HEK293 (cell line): ENCODE results near the gene HMCN2.

Source experiments
- CTCF ChIA-PET: fragments of 350-600 bp; formaldehyde crosslinking; extraction: SDS; loops from one replicate; lab custom pipeline; 2021; ENCODE audit warnings: antibody characterized with exemption; lab: Yijun Ruan, JAX
- POLR2A ChIA-PET: fragments of 300-600 bp; formaldehyde crosslinking; extraction: SDS; loops from one replicate; lab custom pipeline; 2020; ENCODE audit warnings: antibody characterized with exemption, inconsistent platforms; lab: Yijun Ruan, JAX
- H3K27ac ChIP-seq: fragments of 200-500 bp; sonication (Bioruptor generic); 2 replicates; pipeline ENCODE4 v1.5.1; 2014; ENCODE audit warnings: low read depth, low read length, control low read depth, inconsistent platforms; ENCODE audit errors: extremely low read depth
- H3K36me3 ChIP-seq, 2 experiments: fragments of 200-500 bp in 1 of 2; sonication (Bioruptor generic) in 1 of 2; 1 replicate in 1 of 2; 2 replicates in 1 of 2; pipeline ENCODE4 v1.5.1; 2014 to 2017; ENCODE audit warnings: inconsistent platforms in 2 of 2, low read length in 2 of 2; ENCODE audit not compliant: control insufficient read depth in 2 of 2, insufficient read depth in 1 of 2
- H3K4me1 ChIP-seq: fragments of 200-500 bp; sonication (Bioruptor generic); 2 replicates; pipeline ENCODE4 v1.5.1; 2014; ENCODE audit warnings: mild to moderate bottlenecking, low read length, inconsistent platforms; ENCODE audit not compliant: control insufficient read depth, insufficient read depth
- H3K4me3 ChIP-seq: 2 replicates; pipeline ENCODE4 v1.5.1; 2011; ENCODE audit warnings: low read depth, mild to moderate bottlenecking, control low read depth, low read length, moderate library complexity
- H3K9me3 ChIP-seq: fragments of 200-500 bp; sonication (Bioruptor generic); 2 replicates; pipeline ENCODE4 v1.5.1; 2014; ENCODE audit warnings: low read depth, low read length, inconsistent platforms; ENCODE audit not compliant: control insufficient read depth, insufficient read depth
- ATF2 ChIP-seq: fragments of 450-650 bp; formaldehyde crosslinking; IDR thresholded peaks from 2 replicates; pipeline ENCODE4 v1.5.1; 2016; ENCODE audit warnings: missing biosample characterization, missing genetic modification characterization, low read depth
- EGR2 ChIP-seq: fragments of 450-650 bp; formaldehyde crosslinking; IDR thresholded peaks from 2 replicates; pipeline ENCODE4 v1.5.1; 2016; ENCODE audit warnings: low read depth, missing biosample characterization, missing genetic modification characterization
- GFI1B ChIP-seq: fragments of 450-650 bp; formaldehyde crosslinking; IDR thresholded peaks from 2 replicates; pipeline ENCODE4 v1.5.1; 2016; ENCODE audit warnings: missing biosample characterization, missing genetic modification characterization
- KLF7 ChIP-seq: fragments of 450-650 bp; formaldehyde crosslinking; IDR thresholded peaks from 2 replicates; pipeline ENCODE4 v1.5.1; 2016; ENCODE audit warnings: missing biosample characterization, missing genetic modification characterization, borderline replicate concordance
- KLF8 ChIP-seq: fragments of 450-650 bp; formaldehyde crosslinking; IDR thresholded peaks from 2 replicates; pipeline ENCODE4 v1.5.1; 2016; ENCODE audit warnings: missing biosample characterization, missing genetic modification characterization
- REST ChIP-seq: fragments of 450-650 bp; formaldehyde crosslinking; IDR thresholded peaks from 2 replicates; pipeline ENCODE4 v1.5.1; 2016; ENCODE audit warnings: missing biosample characterization, missing genetic modification characterization
- ZNF121 ChIP-seq: fragments of 450-650 bp; formaldehyde crosslinking; IDR thresholded peaks from 2 replicates; pipeline ENCODE4 v1.5.1; 2016; ENCODE audit warnings: missing biosample characterization, missing genetic modification characterization
- ZNF133 ChIP-seq: fragments of 450-650 bp; formaldehyde crosslinking; IDR thresholded peaks from 2 replicates; pipeline ENCODE4 v1.5.1; 2016; ENCODE audit warnings: missing biosample characterization, missing genetic modification characterization
- ZNF155 ChIP-seq: fragments of 450-650 bp; formaldehyde crosslinking; IDR thresholded peaks from 2 replicates; pipeline ENCODE4 v1.5.1; 2016; ENCODE audit warnings: missing biosample characterization, missing genetic modification characterization
- ZNF274 ChIP-seq, 2 experiments: fragments of 200-500 bp in 1 of 2; fragments of 450-650 bp in 1 of 2; sonication (Bioruptor generic) in 1 of 2; formaldehyde crosslinking in 1 of 2; IDR thresholded peaks; 2 replicates each; pipeline versions ENCODE4 v1.5.1 to v1.6.1; 2014 to 2016; ENCODE audit warnings: borderline replicate concordance in 1 of 2, inconsistent platforms in 1 of 2, low read length in 1 of 2, missing biosample characterization in 1 of 2, missing genetic modification characterization in 1 of 2
- ZNF398 ChIP-seq: fragments of 450-650 bp; formaldehyde crosslinking; IDR thresholded peaks from 2 replicates; pipeline ENCODE4 v1.5.1; 2017; ENCODE audit warnings: missing biosample characterization, missing genetic modification characterization
- ZNF416 ChIP-seq: fragments of 450-650 bp; formaldehyde crosslinking; IDR thresholded peaks from 2 replicates; pipeline ENCODE4 v1.5.1; 2016; ENCODE audit warnings: missing biosample characterization, missing genetic modification characterization
- ZNF521 ChIP-seq: fragments of 450-650 bp; formaldehyde crosslinking; IDR thresholded peaks from 2 replicates; pipeline ENCODE4 v1.5.1; 2017; ENCODE audit warnings: missing biosample characterization, mild to moderate bottlenecking, missing genetic modification characterization
- ZNF530 ChIP-seq: fragments of 450-650 bp; formaldehyde crosslinking; IDR thresholded peaks from 2 replicates; pipeline ENCODE4 v1.5.1; 2016; ENCODE audit warnings: low read depth, missing biosample characterization, missing genetic modification characterization
- ZNF624 ChIP-seq: fragments of 450-650 bp; formaldehyde crosslinking; IDR thresholded peaks from 2 replicates; pipeline ENCODE4 v1.5.1; 2017; ENCODE audit warnings: missing biosample characterization, missing genetic modification characterization
- ZNF677 ChIP-seq: fragments of 450-650 bp; IDR thresholded peaks from 2 replicates; pipeline ENCODE4 v1.5.0; 2018; ENCODE audit warnings: missing biosample characterization, mild to moderate bottlenecking, missing genetic modification characterization, moderate library complexity
- ZXDB ChIP-seq: fragments of 450-650 bp; formaldehyde crosslinking; IDR thresholded peaks from 2 replicates; pipeline ENCODE4 v1.5.1; 2016; ENCODE audit warnings: missing biosample characterization, missing genetic modification characterization
- TF ChIP-seq, protein P1 (sequence below): fragments of 450-650 bp; formaldehyde crosslinking; IDR thresholded peaks from 2 replicates; pipeline ENCODE4 v1.5.1; 2016; ENCODE audit warnings: missing biosample characterization, missing genetic modification characterization
- TF ChIP-seq, protein P2 (sequence below): fragments of 450-650 bp; formaldehyde crosslinking; IDR thresholded peaks from 2 replicates; pipeline ENCODE4 v1.5.1; 2016; ENCODE audit warnings: missing biosample characterization, missing genetic modification characterization

HMCN2 gene

GRCh38 chr9:130461218-130461630 is 195.7 kb downstream of the HMCN2 start:
- no peaks in the 10 kb centered on the region for H3K4me1 ChIP-seq
- POLR2A ChIA-PET, result interaction anchor here (0.6 to 1.4 kb wide), 3 partner anchors 222 to 245 kb away, joined by 3 to 8 read pairs (median 4); no protein-coding TSS in a partner anchor
- CTCF ChIA-PET, result interaction anchor here (0.6 to 15.5 kb wide), 30 partner anchors 13 to 480 kb away, joined by 3 to 305 read pairs (median 4); partner anchors contain the start of gene EXOSC2
- H3K27ac ChIP-seq, result no peak overlapping the region
- no peak overlapping the region for H3K4me3 ChIP-seq
- H3K36me3 ChIP-seq, result peaks cover 0 to 7% of the 10 kb centered on the region in 2 experiments; a peak in 1 of 3 replicates
- H3K9me3 ChIP-seq, result no peaks in the 10 kb centered on the region
- no peak for TF ChIP-seq ZNF677 (tag by site-specific recombination)
- no peak for TF ChIP-seq GFI1B (tag by site-specific recombination)
- TF ChIP-seq KLF8 (tag by site-specific recombination), result peak; percentile 43; the same call in 1 of the 2 replicates
- TF ChIP-seq, protein P1, sequence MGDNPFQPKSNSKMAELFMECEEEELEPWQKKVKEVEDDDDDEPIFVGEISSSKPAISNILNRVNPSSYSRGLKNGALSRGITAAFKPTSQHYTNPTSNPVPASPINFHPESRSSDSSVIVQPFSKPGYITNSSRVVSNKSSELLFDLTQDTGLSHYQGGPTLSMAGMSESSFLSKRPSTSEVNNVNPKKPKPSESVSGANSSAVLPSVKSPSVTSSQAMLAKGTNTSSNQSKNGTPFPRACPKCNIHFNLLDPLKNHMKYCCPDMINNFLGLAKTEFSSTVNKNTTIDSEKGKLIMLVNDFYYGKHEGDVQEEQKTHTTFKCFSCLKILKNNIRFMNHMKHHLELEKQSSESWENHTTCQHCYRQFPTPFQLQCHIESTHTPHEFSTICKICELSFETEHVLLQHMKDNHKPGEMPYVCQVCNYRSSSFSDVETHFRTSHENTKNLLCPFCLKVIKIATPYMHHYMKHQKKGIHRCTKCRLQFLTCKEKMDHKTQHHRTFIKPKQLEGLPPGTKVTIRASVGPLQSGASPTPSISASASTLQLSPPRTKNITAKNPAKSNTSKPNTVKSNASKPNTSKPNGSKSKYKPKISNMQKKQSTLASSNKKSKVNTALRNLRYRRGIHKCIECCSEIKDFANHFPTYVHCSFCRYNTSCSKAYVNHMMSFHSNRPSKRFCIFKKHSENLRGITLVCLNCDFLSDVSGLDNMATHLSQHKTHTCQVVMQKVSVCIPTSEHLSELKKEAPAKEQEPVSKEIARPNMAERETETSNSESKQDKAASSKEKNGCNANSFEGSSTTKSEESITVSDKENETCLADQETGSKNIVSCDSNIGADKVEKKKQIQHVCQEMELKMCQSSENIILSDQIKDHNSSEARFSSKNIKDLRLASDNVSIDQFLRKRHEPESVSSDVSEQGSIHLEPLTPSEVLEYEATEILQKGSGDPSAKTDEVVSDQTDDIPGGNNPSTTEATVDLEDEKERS, result no peak
- TF ChIP-seq ATF2, result no peak
- TF ChIP-seq ZNF530, result no peak
- TF ChIP-seq, protein P2, sequence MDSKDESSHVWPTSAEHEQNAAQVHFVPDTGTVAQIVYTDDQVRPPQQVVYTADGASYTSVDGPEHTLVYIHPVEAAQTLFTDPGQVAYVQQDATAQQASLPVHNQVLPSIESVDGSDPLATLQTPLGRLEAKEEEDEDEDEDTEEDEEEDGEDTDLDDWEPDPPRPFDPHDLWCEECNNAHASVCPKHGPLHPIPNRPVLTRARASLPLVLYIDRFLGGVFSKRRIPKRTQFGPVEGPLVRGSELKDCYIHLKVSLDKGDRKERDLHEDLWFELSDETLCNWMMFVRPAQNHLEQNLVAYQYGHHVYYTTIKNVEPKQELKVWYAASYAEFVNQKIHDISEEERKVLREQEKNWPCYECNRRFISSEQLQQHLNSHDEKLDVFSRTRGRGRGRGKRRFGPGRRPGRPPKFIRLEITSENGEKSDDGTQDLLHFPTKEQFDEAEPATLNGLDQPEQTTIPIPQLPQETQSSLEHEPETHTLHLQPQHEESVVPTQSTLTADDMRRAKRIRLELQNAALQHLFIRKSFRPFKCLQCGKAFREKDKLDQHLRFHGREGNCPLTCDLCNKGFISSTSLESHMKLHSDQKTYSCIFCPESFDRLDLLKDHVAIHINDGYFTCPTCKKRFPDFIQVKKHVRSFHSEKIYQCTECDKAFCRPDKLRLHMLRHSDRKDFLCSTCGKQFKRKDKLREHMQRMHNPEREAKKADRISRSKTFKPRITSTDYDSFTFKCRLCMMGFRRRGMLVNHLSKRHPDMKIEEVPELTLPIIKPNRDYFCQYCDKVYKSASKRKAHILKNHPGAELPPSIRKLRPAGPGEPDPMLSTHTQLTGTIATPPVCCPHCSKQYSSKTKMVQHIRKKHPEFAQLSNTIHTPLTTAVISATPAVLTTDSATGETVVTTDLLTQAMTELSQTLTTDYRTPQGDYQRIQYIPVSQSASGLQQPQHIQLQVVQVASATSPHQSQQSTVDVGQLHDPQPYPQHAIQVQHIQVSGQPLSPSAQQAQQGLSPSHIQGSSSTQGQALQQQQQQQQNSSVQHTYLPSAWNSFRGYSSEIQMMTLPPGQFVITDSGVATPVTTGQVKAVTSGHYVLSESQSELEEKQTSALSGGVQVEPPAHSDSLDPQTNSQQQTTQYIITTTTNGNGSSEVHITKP, result no peak
- TF ChIP-seq ZXDB (tag by site-specific recombination), result no peak
- no peak for TF ChIP-seq ZNF624
- no peak for TF ChIP-seq EGR2 (tag by site-specific recombination)
- no peak for TF ChIP-seq KLF7 (tag by site-specific recombination)
- no peak for TF ChIP-seq ZNF398
- TF ChIP-seq ZNF121 (tag by site-specific recombination), result no peak
- TF ChIP-seq ZNF155 (tag by site-specific recombination), result no peak
- TF ChIP-seq ZNF133 (tag by site-specific recombination), result no peak
- no peak for TF ChIP-seq ZNF274 (IDR thresholded peaks at IDR 0.05; ENCODE audit: low read length)
- TF ChIP-seq ZNF274 (tag by site-specific recombination; IDR thresholded peaks at IDR 0.05; ENCODE audit: borderline replicate concordance), result no peak
- no peak for TF ChIP-seq REST (tag by site-specific recombination)
- no peak for TF ChIP-seq ZNF416 (tag by site-specific recombination)
- no peak for TF ChIP-seq ZNF521
